ENCODE data around the gene ARHGAP8.
"Not testable (repeated sequence)": the region's sequence is repeated elsewhere in the genome, so short reads cannot be mapped to it uniquely, and the experiment has no call there.

ARHGAP8 gene

DNA sequence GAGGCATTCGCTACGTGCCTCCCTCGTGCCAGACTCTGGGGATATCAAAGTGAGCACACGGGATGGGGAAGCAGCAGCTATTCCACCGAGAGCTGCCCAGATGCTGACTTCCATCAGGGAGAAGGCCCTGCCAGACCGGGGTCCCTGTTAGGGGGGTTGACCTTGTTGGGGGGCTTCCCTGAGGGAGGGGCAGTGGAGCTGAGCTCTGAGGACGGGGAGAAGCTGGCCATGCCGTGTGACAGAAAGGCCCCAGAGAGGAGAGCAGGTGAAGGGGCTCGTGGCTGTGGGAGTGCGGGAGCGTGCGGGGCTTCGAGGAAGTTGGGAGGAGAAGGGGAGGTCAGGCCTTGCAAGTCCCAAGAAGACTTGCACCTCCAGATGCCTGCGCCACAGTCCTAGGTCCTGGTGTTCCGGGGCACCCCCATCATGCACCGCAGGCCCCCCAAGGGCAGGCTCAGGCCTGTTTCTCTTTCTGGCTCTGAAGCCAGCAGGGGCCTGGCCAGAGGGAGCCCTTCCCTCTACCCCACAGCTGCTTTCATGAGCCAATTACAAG, 94.4 kb downstream of the ARHGAP8 start:
- no peak overlapping the region for H3K4me3 ChIP-seq (ENCODE audit: extremely low read depth, insufficient read depth, low read length, poor library complexity, severe bottlenecking)
- H3K36me3 ChIP-seq (ENCODE audit: control insufficient read depth, insufficient read depth, low read length): no peaks in the 10 kb centered on the region
- no peaks in the 10 kb centered on the region for H3K4me1 ChIP-seq (ENCODE audit: control insufficient read depth, insufficient read depth, low read length, poor library complexity, severe bottlenecking)
- no peaks in the 10 kb centered on the region for H3K9me3 ChIP-seq (ENCODE audit: control insufficient read depth, low read length)
- H3K27ac ChIP-seq (ENCODE audit: low read depth, low read length, severe bottlenecking): no peak overlapping the region
- WGBS, 2 experiments (ENCODE audit: insufficient coverage in 2 of 2): 95 to 97% methylated on average over 10 to 16 of the region's 16 CpGs

GRCh38 chr22:44847380-44847779, 95.0 kb downstream of the ARHGAP8 start:
- H3K36me3 ChIP-seq (ENCODE audit: control insufficient read depth, insufficient read depth, low read length): no peaks in the 10 kb centered on the region
- 74 to 75% methylated on average over 4 of the region's 4 CpGs for WGBS, 2 experiments (ENCODE audit: insufficient coverage in 2 of 2)
- H3K4me1 ChIP-seq (ENCODE audit: control insufficient read depth, insufficient read depth, low read length, poor library complexity, severe bottlenecking): no peaks in the 10 kb centered on the region
- H3K4me3 ChIP-seq (ENCODE audit: extremely low read depth, insufficient read depth, low read length, poor library complexity, severe bottlenecking): no peak overlapping the region
- no peak overlapping the region for H3K27ac ChIP-seq (ENCODE audit: low read depth, low read length, severe bottlenecking)
- H3K9me3 ChIP-seq (ENCODE audit: control insufficient read depth, low read length): no peaks in the 10 kb centered on the region

GRCh38 chr22:44847892-44848291, 95.5 kb downstream of the ARHGAP8 start:
- H3K27ac ChIP-seq (ENCODE audit: low read depth, low read length, severe bottlenecking): no peak overlapping the region
- WGBS, 2 experiments (ENCODE audit: insufficient coverage in 2 of 2): 89 to 98% methylated on average over 10 to 17 of the region's 18 CpGs
- H3K4me3 ChIP-seq (ENCODE audit: extremely low read depth, insufficient read depth, low read length, poor library complexity, severe bottlenecking): no peak overlapping the region

GRCh38 chr22:44848296-44848741, 95.9 kb downstream of the ARHGAP8 start:
- 88 to 91% methylated on average over 8 to 14 of the region's 14 CpGs for WGBS, 2 experiments (ENCODE audit: insufficient coverage in 2 of 2)
- Histone ChIP-seq H3K9me3 (ENCODE audit: control insufficient read depth, low read length) (no peaks in the 10 kb centered on the region), H3K4me3 (ENCODE audit: extremely low read depth, insufficient read depth, low read length, poor library complexity, severe bottlenecking) (no peak overlapping the region), H3K4me1 (ENCODE audit: control insufficient read depth, insufficient read depth, low read length, poor library complexity, severe bottlenecking) (no peaks in the 10 kb centered on the region), H3K36me3 (ENCODE audit: control insufficient read depth, insufficient read depth, low read length) (no peaks in the 10 kb centered on the region), H3K27ac (ENCODE audit: low read depth, low read length, severe bottlenecking) (no peak overlapping the region)

More at GRCh38 chr22:44847892-44848291, 95.5 kb downstream of the ARHGAP8 start:
- H3K9me3 ChIP-seq (ENCODE audit: control insufficient read depth, low read length): no peaks in the 10 kb centered on the region
- H3K36me3 ChIP-seq (ENCODE audit: control insufficient read depth, insufficient read depth, low read length): no peaks in the 10 kb centered on the region
- H3K4me1 ChIP-seq (ENCODE audit: control insufficient read depth, insufficient read depth, low read length, poor library complexity, severe bottlenecking): no peaks in the 10 kb centered on the region

DNA sequence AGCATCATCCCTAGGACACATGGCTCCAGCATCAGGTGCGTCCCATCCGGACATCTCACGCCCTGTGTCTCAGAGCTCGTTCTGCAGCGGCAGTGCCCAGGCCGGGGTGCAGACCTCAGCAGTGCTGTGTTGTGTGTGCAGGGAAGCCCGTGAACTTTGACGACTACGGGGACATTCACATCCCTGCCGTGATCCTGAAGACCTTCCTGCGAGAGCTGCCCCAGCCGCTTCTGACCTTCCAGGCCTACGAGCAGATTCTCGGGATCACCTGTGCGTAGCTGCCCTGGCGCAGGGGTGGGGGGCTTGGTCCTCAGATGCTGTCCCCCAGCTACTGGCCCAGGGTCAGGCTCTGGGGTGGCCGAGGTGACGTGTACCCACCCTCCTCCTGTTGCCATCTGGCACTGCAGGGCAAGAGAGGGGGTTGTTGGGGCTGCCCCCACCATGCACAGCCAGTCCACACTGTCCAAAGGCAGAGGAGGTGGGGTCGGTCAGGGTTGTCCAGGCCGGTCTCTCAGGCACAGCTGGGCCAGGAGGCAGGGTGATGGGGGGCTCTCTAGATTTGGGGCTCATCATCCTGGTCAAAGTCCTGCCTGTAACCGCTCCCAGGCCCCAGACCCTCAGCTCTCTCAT, 96.5 kb downstream of the ARHGAP8 start:
- Histone ChIP-seq H3K4me3 (ENCODE audit: extremely low read depth, insufficient read depth, low read length, poor library complexity, severe bottlenecking) (no peak overlapping the region), H3K27ac (ENCODE audit: low read depth, low read length, severe bottlenecking) (no peak overlapping the region), H3K9me3 (ENCODE audit: control insufficient read depth, low read length) (no peaks in the 10 kb centered on the region), H3K4me1 (ENCODE audit: control insufficient read depth, insufficient read depth, low read length, poor library complexity, severe bottlenecking) (no peaks in the 10 kb centered on the region), H3K36me3 (ENCODE audit: control insufficient read depth, insufficient read depth, low read length) (no peaks in the 10 kb centered on the region)
- 87 to 95% methylated on average over 16 to 17 of the region's 21 CpGs for WGBS, 2 experiments (ENCODE audit: insufficient coverage in 2 of 2)

GRCh38 chr22:44850946-44851345, 98.6 kb downstream of the ARHGAP8 start:
- Histone ChIP-seq H3K4me3 (ENCODE audit: extremely low read depth, insufficient read depth, low read length, poor library complexity, severe bottlenecking) (no peak overlapping the region), H3K27ac (ENCODE audit: low read depth, low read length, severe bottlenecking) (no peak overlapping the region), H3K9me3 (ENCODE audit: control insufficient read depth, low read length) (no peaks in the 10 kb centered on the region), H3K4me1 (ENCODE audit: control insufficient read depth, insufficient read depth, low read length, poor library complexity, severe bottlenecking) (no peaks in the 10 kb centered on the region), H3K36me3 (ENCODE audit: control insufficient read depth, insufficient read depth, low read length) (no peaks in the 10 kb centered on the region)
- 94 to 98% methylated on average over 4 of the region's 6 CpGs for WGBS, 2 experiments (ENCODE audit: insufficient coverage in 2 of 2)

GRCh38 chr22:44854641-44855040, 102.3 kb downstream of the ARHGAP8 start:
- not testable (repeated sequence) for H3K4me1 ChIP-seq (ENCODE audit: control insufficient read depth, insufficient read depth, low read length, poor library complexity, severe bottlenecking); H3K27ac ChIP-seq (ENCODE audit: low read depth, low read length, severe bottlenecking); H3K36me3 ChIP-seq (ENCODE audit: control insufficient read depth, insufficient read depth, low read length); H3K9me3 ChIP-seq (ENCODE audit: control insufficient read depth, low read length); H3K4me3 ChIP-seq (ENCODE audit: extremely low read depth, insufficient read depth, low read length, poor library complexity, severe bottlenecking)
- 89 to 93% methylated on average over 3 to 6 of the region's 8 CpGs for WGBS, 2 experiments (ENCODE audit: insufficient coverage in 2 of 2)

GRCh38 chr22:44855855-44856254, 103.5 kb downstream of the ARHGAP8 start:
- WGBS, 2 experiments (ENCODE audit: insufficient coverage in 2 of 2): 98 to 100% methylated on average over 4 of the region's 5 CpGs
- Histone ChIP-seq H3K27ac (ENCODE audit: low read depth, low read length, severe bottlenecking) (no peak overlapping the region), H3K4me1 (ENCODE audit: control insufficient read depth, insufficient read depth, low read length, poor library complexity, severe bottlenecking) (no peaks in the 10 kb centered on the region), H3K9me3 (ENCODE audit: control insufficient read depth, low read length) (no peaks in the 10 kb centered on the region), H3K4me3 (ENCODE audit: extremely low read depth, insufficient read depth, low read length, poor library complexity, severe bottlenecking) (no peak overlapping the region), H3K36me3 (ENCODE audit: control insufficient read depth, insufficient read depth, low read length) (no peaks in the 10 kb centered on the region)

DNA sequence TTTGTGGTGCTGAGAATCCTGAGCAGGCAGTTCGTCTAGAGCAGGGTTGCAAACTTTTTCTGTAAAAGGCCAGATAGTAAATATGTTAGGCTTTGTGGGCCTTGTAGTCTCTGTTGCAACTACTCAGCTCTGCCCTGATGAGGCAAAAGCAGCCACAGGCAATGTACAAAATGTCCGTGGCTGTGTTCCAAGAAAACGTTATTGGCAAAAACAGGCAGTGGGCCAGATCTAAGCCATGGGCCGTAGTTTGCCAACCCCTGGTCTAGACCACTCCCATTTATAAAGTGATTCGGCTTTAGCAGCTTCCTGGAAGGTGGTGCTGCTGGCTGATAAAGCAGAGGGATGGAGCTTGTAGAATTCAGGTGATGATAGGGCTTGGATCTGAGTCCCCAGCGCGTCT, 106.4 kb downstream of the ARHGAP8 start:
- H3K4me3 ChIP-seq (ENCODE audit: extremely low read depth, insufficient read depth, low read length, poor library complexity, severe bottlenecking); H3K4me1 ChIP-seq (ENCODE audit: control insufficient read depth, insufficient read depth, low read length, poor library complexity, severe bottlenecking); H3K9me3 ChIP-seq (ENCODE audit: control insufficient read depth, low read length); H3K27ac ChIP-seq (ENCODE audit: low read depth, low read length, severe bottlenecking); H3K36me3 ChIP-seq (ENCODE audit: control insufficient read depth, insufficient read depth, low read length): not testable (repeated sequence)
- WGBS, 2 experiments (ENCODE audit: insufficient coverage in 2 of 2): 93 to 100% methylated on average over 4 of the region's 7 CpGs

- WGBS, 2 experiments (ENCODE audit: insufficient coverage in 2 of 2): 89 to 93% methylated on average over 8 to 13 of the region's 13 CpGs
These were observed 107.3 kb downstream of the ARHGAP8 start for GRCh38 chr22:44859641-44860040.

GRCh38 chr22:44860311-44860710, 107.9 kb downstream of the ARHGAP8 start:
- Histone ChIP-seq H3K4me3 (ENCODE audit: extremely low read depth, insufficient read depth, low read length, poor library complexity, severe bottlenecking) (no peak overlapping the region), H3K4me1 (ENCODE audit: control insufficient read depth, insufficient read depth, low read length, poor library complexity, severe bottlenecking) (no peaks in the 10 kb centered on the region), H3K9me3 (ENCODE audit: control insufficient read depth, low read length) (no peaks in the 10 kb centered on the region), H3K27ac (ENCODE audit: low read depth, low read length, severe bottlenecking) (no peak overlapping the region), H3K36me3 (ENCODE audit: control insufficient read depth, insufficient read depth, low read length) (no peaks in the 10 kb centered on the region)
- WGBS, 2 experiments (ENCODE audit: insufficient coverage in 2 of 2): 89 to 92% methylated on average over 6 of the region's 6 CpGs

More at GRCh38 chr22:44859641-44860040, 107.3 kb downstream of the ARHGAP8 start:
- no peaks in the 10 kb centered on the region for H3K9me3 ChIP-seq (ENCODE audit: control insufficient read depth, low read length)
- H3K36me3 ChIP-seq (ENCODE audit: control insufficient read depth, insufficient read depth, low read length): no peaks in the 10 kb centered on the region
- no peak overlapping the region for H3K4me3 ChIP-seq (ENCODE audit: extremely low read depth, insufficient read depth, low read length, poor library complexity, severe bottlenecking)
- H3K4me1 ChIP-seq (ENCODE audit: control insufficient read depth, insufficient read depth, low read length, poor library complexity, severe bottlenecking): no peaks in the 10 kb centered on the region
- H3K27ac ChIP-seq (ENCODE audit: low read depth, low read length, severe bottlenecking): no peak overlapping the region
